Activated gamma-delta T cell treated with anti-CD3 and anti-CD28 coated beads, Interleukin-2, amount 50 U/mL, for 16 hours (primary cell): ENCODE data around the gene GTPBP3.
"Not testable (repeated sequence)": the region's sequence is repeated elsewhere in the genome, so short reads cannot be mapped to it uniquely, and the experiment has no call there.

ENCODE experiments used
- DNase-seq: peaks from one replicate; pipeline ENCODE4 v3.0.0-alpha.2; 2020; ENCODE audit warnings: low read depth

The GTPBP3 gene

GRCh38 chr19:17336872-17337674, at the start of gene GTPBP3:
Gene GTPBP3, plus strand, starts transcription at chr19:17337553. Its CDS starts 59 bp downstream, at chr19:17337612.
- peak; percentile 96 for DNase-seq

GRCh38 chr19:17289489-17289888, 47.9 kb upstream of the GTPBP3 start:
- DNase-seq: no peak

- DNase-seq: peak; percentile 66
These were observed 44.9 kb upstream of the GTPBP3 start for GRCh38 chr19:17292301-17293074.

GRCh38 chr19:17293605-17294004, 43.7 kb upstream of the GTPBP3 start:
- no peak for DNase-seq

GRCh38 chr19:17294051-17294891, 43.1 kb upstream of the GTPBP3 start:
- DNase-seq: no peak

- DNase-seq: not testable (repeated sequence)
These were observed 41.8 kb upstream of the GTPBP3 start for GRCh38 chr19:17295551-17295950.

- no peak for DNase-seq
These were observed 41.1 kb upstream of the GTPBP3 start for GRCh38 chr19:17296273-17296672.

- DNase-seq: no peak
These were observed 40.4 kb upstream of the GTPBP3 start for GRCh38 chr19:17296976-17297375.

GRCh38 chr19:17300992-17301619, 36.2 kb upstream of the GTPBP3 start:
- DNase-seq: no peak

- no peak for DNase-seq
These were observed 34.8 kb upstream of the GTPBP3 start for GRCh38 chr19:17302391-17303166.

GRCh38 chr19:17303167-17303939, 34.0 kb upstream of the GTPBP3 start, which contains the start of gene ABHD8:
Gene ABHD8, minus strand, starts transcription at chr19:17303425. Its CDS starts 1,809 bp downstream, at chr19:17301616.
- DNase-seq: peak; percentile 87

- DNase-seq: no peak
These were observed 33.4 kb upstream of the GTPBP3 start for GRCh38 chr19:17303940-17304267.

GRCh38 chr19:17304386-17305215, 32.8 kb upstream of the GTPBP3 start:
- DNase-seq: no peak

GRCh38 chr19:17305216-17305516, 32.2 kb upstream of the GTPBP3 start:
- no peak for DNase-seq

- peak; percentile 87 for DNase-seq
These were observed 31.7 kb upstream of the GTPBP3 start, which contains the start of gene MRPL34 for GRCh38 chr19:17305517-17306284. Gene MRPL34, plus strand, starts transcription at chr19:17305872. Its CDS starts 21 bp downstream, at chr19:17305893.

GRCh38 chr19:17306285-17306714, 31.1 kb upstream of the GTPBP3 start:
- no peak for DNase-seq

GRCh38 chr19:17307876-17308377, 29.4 kb upstream of the GTPBP3 start:
- DNase-seq: no peak
